CD4-positive, CD25-positive, alpha-beta regulatory T cell (primary cell): ENCODE measurements around the gene GPR65. TPM values are rescaled to one million over a fixed set of nuclear protein-coding genes. Genes with fewer than 3 reads are reported as not detected.

ENCODE experiments used
- ATAC-seq, 2 donors: fragments of 150-1000 bp; cut with Tn5 transposase; one replicate each; pipeline ENCODE4 v1.10.0; 2021; ENCODE audit warnings: low read depth in 2 of 2, moderate number of reproducible peaks in 2 of 2, moderate library complexity in 1 of 2
- DNase-seq, 3 donors: peaks; one replicate each; pipeline versions ENCODE4 v3.0.0 to v3.0.0-alpha.2; 2012 to 2022; ENCODE audit warnings: mixed read lengths in 1 of 3
- H3K27ac ChIP-seq: one replicate; pipeline ENCODE4 v1.7.0; 2013; ENCODE audit warnings: mild to moderate bottlenecking, low read length; ENCODE audit not compliant: insufficient read depth, poor library complexity, severe bottlenecking
- H3K27me3 ChIP-seq: one replicate; pipeline ENCODE4 v1.7.0; 2013; ENCODE audit warnings: low read length; ENCODE audit not compliant: control insufficient read depth, insufficient read depth
- H3K36me3 ChIP-seq: one replicate; pipeline ENCODE4 v1.7.0; 2013; ENCODE audit warnings: mild to moderate bottlenecking, low read length, moderate library complexity; ENCODE audit not compliant: control insufficient read depth, insufficient read depth
- H3K4me1 ChIP-seq: 2 replicates; pipeline ENCODE4 v1.7.0; 2013; ENCODE audit warnings: mild to moderate bottlenecking, low read length; ENCODE audit not compliant: insufficient read depth, control insufficient read depth, poor library complexity, severe bottlenecking
- H3K4me3 ChIP-seq: one replicate; pipeline ENCODE4 v1.7.0; 2013; ENCODE audit warnings: low read depth, mild to moderate bottlenecking, low read length, moderate library complexity
- H3K9me3 ChIP-seq, 2 experiments: 1 replicate in 1 of 2; 2 replicates in 1 of 2; pipeline ENCODE4 v1.7.0; 2013; ENCODE audit warnings: low read length in 2 of 2, mild to moderate bottlenecking in 1 of 2, moderate library complexity in 1 of 2; ENCODE audit not compliant: control insufficient read depth in 2 of 2
- H3K27ac Mint-ChIP-seq, 3 donors: one replicate each; pipeline ENCODE4 v1.8.0; 2020 to 2022; ENCODE audit warnings: mild to moderate bottlenecking in 3 of 3, mixed read lengths in 3 of 3, moderate library complexity in 2 of 3
- H3K27me3 Mint-ChIP-seq: one replicate; pipeline ENCODE4 v1.8.0; 2022; ENCODE audit warnings: mild to moderate bottlenecking, mixed read lengths
- H3K36me3 Mint-ChIP-seq: one replicate; pipeline ENCODE4 v1.8.0; 2020; ENCODE audit warnings: mixed read lengths
- H3K4me1 Mint-ChIP-seq, 4 donors: one replicate each; pipeline ENCODE4 v1.8.0; 2020 to 2022; ENCODE audit warnings: mixed read lengths in 4 of 4, mild to moderate bottlenecking in 1 of 4
- H3K4me3 Mint-ChIP-seq, 4 donors: one replicate each; pipeline ENCODE4 v1.8.0; 2020 to 2022; ENCODE audit warnings: mild to moderate bottlenecking in 4 of 4, mixed read lengths in 4 of 4, moderate library complexity in 3 of 4
- H3K9me3 Mint-ChIP-seq, 7 donors: one replicate each; pipeline ENCODE4 v1.8.0; 2020 to 2022; ENCODE audit warnings: mixed read lengths in 7 of 7, mild to moderate bottlenecking in 3 of 7, moderate library complexity in 2 of 7
- polyA plus RNA-seq, 4 donors: library from polyadenylated mRNA; unstranded; fragments of 300-500 nt; fragmentation: Illumina TruSeq; gene quantifications; one replicate each; pipeline ENCODE4 v1.2.3, GENCODE V29; 2021
- total RNA-seq: library from RNA; stranded (reverse); gene quantifications from one replicate; pipeline ENCODE4 v1.2.3, GENCODE V29; 2022

The GPR65 gene
- total and polyA plus RNA-seq, 5 donors from 2014 or later = 12.3 to 15.5 (median 12.9) TPM

DNA sequence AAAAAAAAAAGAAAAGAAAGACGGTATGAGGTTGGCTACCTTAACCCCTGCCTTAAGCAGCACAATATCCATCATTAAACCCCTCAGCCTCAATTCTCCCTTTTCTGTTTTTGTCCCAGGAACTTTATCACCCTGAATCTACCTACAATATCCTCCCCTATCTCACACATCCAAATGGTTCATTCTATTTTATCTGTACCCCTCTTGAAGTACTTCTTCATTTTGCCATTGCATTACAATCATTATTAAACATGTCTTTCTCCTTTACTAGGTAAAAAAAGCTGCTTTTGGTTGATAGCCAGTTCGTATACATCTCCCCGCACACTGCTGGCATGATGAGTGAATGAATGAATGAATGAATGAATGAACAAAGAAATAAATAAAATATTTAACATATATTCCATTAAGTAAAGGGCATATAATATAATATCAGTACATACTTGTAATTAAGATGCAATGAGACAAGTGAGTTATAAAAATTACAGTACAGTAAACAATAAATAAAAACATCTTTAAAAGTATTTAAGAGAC, 364 bp upstream of the GPR65 start:
- peak overlapping the region; percentile 84 to 98 (median 95) for H3K27ac Mint-ChIP-seq

DNA sequence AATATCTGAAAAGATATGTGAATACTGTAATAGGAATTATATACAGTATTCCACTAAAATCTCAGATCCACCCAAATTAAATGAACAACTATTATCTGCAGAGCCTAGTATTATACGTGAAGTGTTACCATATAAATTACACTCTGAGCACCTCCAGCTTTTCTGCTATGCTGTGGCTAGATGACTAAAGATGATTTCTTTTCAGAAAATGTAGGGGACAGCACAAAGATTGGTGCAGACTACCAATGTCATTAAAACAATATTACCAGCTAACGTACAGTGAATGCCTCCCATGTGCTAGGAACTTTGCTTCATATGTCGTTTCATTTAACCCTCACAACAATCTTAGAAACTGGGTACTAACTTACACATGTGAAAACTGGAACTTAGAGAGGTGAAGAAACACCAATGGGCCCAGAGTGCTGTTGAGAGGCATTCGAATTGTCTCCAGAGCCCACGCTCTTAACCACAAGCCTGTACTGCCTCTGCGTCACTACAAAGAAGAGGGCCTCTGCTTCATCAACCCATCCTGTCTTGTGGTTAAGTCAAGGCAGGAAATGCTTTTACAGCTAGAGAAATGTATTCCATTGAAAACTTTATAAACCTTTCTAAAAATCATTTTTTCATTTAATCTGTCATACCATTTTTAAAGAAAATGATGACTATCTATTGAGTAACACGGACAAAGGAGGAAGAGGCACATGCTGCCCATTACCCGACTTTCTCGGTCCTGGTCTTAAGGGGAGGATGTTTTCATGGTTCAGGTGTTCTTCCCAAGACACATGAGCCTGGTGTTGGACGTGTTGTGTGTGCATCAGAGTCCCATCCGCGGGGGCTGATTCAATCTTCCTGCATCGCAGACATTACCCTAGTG, 1.3 kb downstream of the GPR65 start:
- H3K4me1 Mint-ChIP-seq = peaks cover 44 to 71% (median 54%) of the 10 kb centered on the region in 4 donors
- H3K27me3 Mint-ChIP-seq = no peaks in the 10 kb centered on the region
- peak overlapping the region; percentile 89 to 98 (median 96) for H3K27ac Mint-ChIP-seq
- ATAC-seq (peak; percentile 93 to 96), DNase-seq (peak; percentile 62 to 93 (median 86))
- H3K9me3 Mint-ChIP-seq = peaks cover 0 to 2% (median 0%) of the 10 kb centered on the region in 7 donors
- H3K36me3 Mint-ChIP-seq = peaks cover 16% of the 10 kb centered on the region
- H3K27me3 ChIP-seq = no peaks in the 10 kb centered on the region
- peak overlapping the region; percentile 97 for H3K4me3 ChIP-seq
- H3K9me3 ChIP-seq = no peaks in the 10 kb centered on the region
- H3K4me1 ChIP-seq = peaks cover 42% of the 10 kb centered on the region
- peak overlapping the region; percentile 84 to 92 (median 92) for H3K4me3 Mint-ChIP-seq
- H3K27ac ChIP-seq = peak overlapping the region; percentile 95
- H3K36me3 ChIP-seq = peaks cover 7% of the 10 kb centered on the region

More for the DNA sequence above, 364 bp upstream of the GPR65 start:
- ATAC-seq (no peak), DNase-seq (no peak)
- Mint-ChIP-seq H3K27me3 (no peaks in the 10 kb centered on the region), H3K36me3 (peaks cover 12% of the 10 kb centered on the region), H3K4me1 (peaks cover 30 to 57% (median 42%) of the 10 kb centered on the region in 4 donors), H3K4me3 (peak overlapping the region; percentile 84 to 91 (median 88)), H3K9me3 (peaks cover 0 to 2% (median 0%) of the 10 kb centered on the region in 7 donors)
- Histone ChIP-seq H3K27me3 (no peaks in the 10 kb centered on the region), H3K36me3 (no peaks in the 10 kb centered on the region), H3K9me3 (no peaks in the 10 kb centered on the region), H3K4me3 (peak overlapping the region; percentile 97), H3K4me1 (peaks cover 42% of the 10 kb centered on the region), H3K27ac (peak overlapping the region; percentile 95)

DNA sequence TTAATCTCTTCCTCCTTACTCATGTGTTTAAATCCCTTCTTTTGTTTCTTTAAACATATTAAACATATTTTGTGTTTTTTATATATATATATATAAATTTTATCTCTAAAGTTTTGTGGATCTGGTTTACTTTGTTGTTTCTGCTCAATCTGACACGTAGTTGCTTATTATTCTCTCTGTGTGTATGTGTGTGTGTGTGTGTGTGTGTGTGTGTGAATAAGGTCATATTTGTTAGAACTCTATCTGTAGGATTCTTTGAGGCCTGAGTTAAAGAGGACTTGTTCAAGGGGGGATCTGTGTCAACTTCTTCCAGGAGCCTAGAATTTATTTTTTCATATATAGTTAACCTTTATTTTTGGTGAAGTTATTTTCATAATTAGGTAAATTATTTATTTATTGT, 2.7 kb downstream of the GPR65 start:
- no peak for DNase-seq
- Mint-ChIP-seq H3K4me3 (peak overlapping the region; percentile 69 to 79 (median 71)), H3K27me3 (no peaks in the 10 kb centered on the region), H3K4me1 (peaks cover 53 to 80% (median 64%) of the 10 kb centered on the region in 4 donors), H3K9me3 (peaks cover 0 to 2% (median 0%) of the 10 kb centered on the region in 7 donors), H3K27ac (peak overlapping the region in 2 of 3 donors; percentile 72 to 98), H3K36me3 (peaks cover 22% of the 10 kb centered on the region)
- Histone ChIP-seq H3K27ac (peak overlapping the region; percentile 95), H3K36me3 (peaks cover 14% of the 10 kb centered on the region), H3K4me1 (peaks cover 42% of the 10 kb centered on the region), H3K27me3 (no peaks in the 10 kb centered on the region), H3K9me3 (no peaks in the 10 kb centered on the region), H3K4me3 (peak overlapping the region; percentile 41)
- no peak for ATAC-seq

DNA sequence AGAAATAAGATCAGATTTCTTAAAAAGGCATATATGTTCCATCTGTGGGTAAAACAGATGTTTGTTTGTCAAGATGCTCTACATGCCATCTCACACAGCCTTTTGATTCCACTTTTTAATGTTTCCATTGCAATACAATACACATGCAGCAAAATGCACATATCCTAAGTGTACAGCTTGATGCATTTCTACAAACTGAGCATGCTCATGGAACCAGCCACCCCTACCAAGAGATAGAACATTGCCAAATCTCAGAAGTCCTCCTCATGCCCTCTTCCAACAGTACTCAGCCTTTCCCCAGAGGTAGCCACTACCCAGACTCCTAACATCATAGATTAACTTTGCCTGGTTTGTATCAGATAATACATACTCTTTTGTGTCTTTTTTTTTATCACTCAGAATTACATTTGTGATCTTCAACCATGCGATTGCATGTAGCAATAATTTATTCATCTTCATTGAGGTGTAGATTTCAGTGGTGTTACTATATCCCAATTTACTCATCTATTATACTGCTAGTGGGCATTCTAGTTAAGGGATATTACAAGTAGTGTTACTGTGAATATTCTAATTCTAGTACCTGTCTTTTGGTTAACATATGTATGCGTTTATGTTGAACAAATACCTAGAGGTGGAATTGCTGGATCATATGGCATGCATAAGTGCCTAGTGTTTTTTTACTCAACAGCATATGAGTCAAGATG, 3.3 kb downstream of the GPR65 start:
- DNase-seq (no peak), ATAC-seq (no peak)
- Histone ChIP-seq H3K27me3 (no peaks in the 10 kb centered on the region), H3K36me3 (peaks cover 14% of the 10 kb centered on the region), H3K4me1 (peaks cover 42% of the 10 kb centered on the region), H3K4me3 (peak overlapping the region; percentile 41), H3K27ac (peak overlapping the region; percentile 95), H3K9me3 (no peaks in the 10 kb centered on the region)
- Mint-ChIP-seq H3K4me1 (peaks cover 54 to 78% (median 65%) of the 10 kb centered on the region in 4 donors), H3K36me3 (peaks cover 22% of the 10 kb centered on the region), H3K27me3 (no peaks in the 10 kb centered on the region), H3K27ac (peak overlapping the region; percentile 82 to 98 (median 93)), H3K9me3 (peaks cover 0 to 2% (median 0%) of the 10 kb centered on the region in 7 donors), H3K4me3 (peak overlapping the region; percentile 79 to 84 (median 80))

DNA sequence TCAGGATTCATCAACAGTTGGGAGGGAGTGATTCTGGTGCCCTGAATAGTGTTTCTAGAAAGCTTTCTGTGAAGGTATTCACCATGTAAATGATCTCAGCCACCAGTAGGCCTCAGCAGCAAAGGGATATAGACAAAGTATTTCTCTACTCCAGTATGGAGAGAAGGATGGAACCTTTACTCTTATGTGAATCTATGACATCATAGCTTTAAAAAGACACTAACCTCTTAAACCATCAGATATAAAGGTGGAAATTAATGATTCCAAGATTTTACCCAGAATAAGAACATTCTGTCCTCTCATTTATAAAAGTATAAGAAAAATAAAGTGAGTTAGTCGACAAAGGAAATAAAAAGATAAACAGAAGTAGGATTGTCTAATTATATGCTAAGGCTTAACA, 4.6 kb downstream of the GPR65 start:
- H3K36me3 ChIP-seq = peaks cover 14% of the 10 kb centered on the region
- H3K4me1 ChIP-seq = peaks cover 42% of the 10 kb centered on the region
- DNase-seq (no peak), ATAC-seq (no peak)
- H3K27ac Mint-ChIP-seq = peak overlapping the region; percentile 48 to 98 (median 93)
- H3K27me3 Mint-ChIP-seq = no peaks in the 10 kb centered on the region
- H3K36me3 Mint-ChIP-seq = peaks cover 26% of the 10 kb centered on the region
- peaks cover 0 to 2% (median 0%) of the 10 kb centered on the region in 7 donors for H3K9me3 Mint-ChIP-seq
- peaks cover 57 to 80% (median 69%) of the 10 kb centered on the region in 4 donors for H3K4me1 Mint-ChIP-seq
- H3K4me3 ChIP-seq = no peak overlapping the region
- peak overlapping the region; percentile 35 for H3K27ac ChIP-seq
- H3K4me3 Mint-ChIP-seq = peak overlapping the region in 3 of 4 donors; percentile 13 to 84 (median 43)
- no peaks in the 10 kb centered on the region for H3K27me3 ChIP-seq
- no peaks in the 10 kb centered on the region for H3K9me3 ChIP-seq

DNA sequence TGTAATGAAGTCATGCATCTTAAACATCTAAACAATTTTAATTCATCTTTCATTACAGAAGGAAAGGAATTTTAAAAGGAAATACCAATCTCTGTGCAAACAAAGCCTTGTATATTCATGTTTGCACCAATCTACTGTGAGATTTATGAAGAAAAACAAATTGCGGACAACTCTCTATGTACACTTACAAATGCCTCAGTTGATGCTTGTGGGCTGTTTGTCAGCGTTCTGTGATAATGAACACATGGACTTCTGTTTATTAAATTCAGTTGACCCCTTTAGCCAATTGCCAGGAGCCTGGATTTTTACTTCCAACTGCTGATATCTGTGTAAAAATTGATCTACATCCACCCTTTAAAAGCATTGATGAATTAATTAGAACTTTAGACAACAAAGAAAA, 5.4 kb downstream of the GPR65 start:
- Histone ChIP-seq H3K4me3 (peak overlapping the region; percentile 45), H3K27ac (no peak overlapping the region), H3K9me3 (no peaks in the 10 kb centered on the region), H3K4me1 (peaks cover 42% of the 10 kb centered on the region), H3K36me3 (peaks cover 14% of the 10 kb centered on the region), H3K27me3 (no peaks in the 10 kb centered on the region)
- DNase-seq (no peak), ATAC-seq (no peak)
- H3K9me3 Mint-ChIP-seq = peaks cover 0 to 2% (median 0%) of the 10 kb centered on the region in 7 donors
- peak overlapping the region in 3 of 4 donors; percentile 12 to 61 (median 22) for H3K4me3 Mint-ChIP-seq
- no peaks in the 10 kb centered on the region for H3K27me3 Mint-ChIP-seq
- peaks cover 53 to 74% (median 63%) of the 10 kb centered on the region in 4 donors for H3K4me1 Mint-ChIP-seq
- peaks cover 26% of the 10 kb centered on the region for H3K36me3 Mint-ChIP-seq
- peak overlapping the region; percentile 13 to 40 (median 26) for H3K27ac Mint-ChIP-seq

DNA sequence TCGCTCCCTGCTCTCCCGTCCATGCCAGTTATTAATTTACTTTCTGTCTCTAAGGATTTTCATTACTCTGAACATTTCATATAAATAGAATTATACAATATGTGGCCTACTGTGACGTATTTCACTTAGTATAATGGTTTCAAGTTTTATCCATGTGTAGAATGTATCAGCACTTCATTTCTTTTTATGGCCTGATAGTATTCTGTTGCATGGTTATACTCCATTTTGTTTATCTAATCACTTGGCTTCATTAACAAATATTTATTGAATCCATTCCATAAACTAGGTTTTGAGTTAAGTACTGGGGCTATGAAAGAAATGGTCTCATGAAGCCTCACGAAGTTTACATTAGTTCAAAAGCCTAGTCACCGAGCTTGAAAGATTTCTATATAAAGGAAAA, 7.6 kb downstream of the GPR65 start:
- Mint-ChIP-seq H3K4me1 (peaks cover 45 to 65% (median 53%) of the 10 kb centered on the region in 4 donors), H3K36me3 (peaks cover 37% of the 10 kb centered on the region), H3K4me3 (peak overlapping the region in 1 of 4 donors; percentile 33), H3K27ac (peak overlapping the region in 2 of 3 donors; percentile 18 to 21), H3K9me3 (peaks cover 0 to 2% (median 0%) of the 10 kb centered on the region in 7 donors), H3K27me3 (no peaks in the 10 kb centered on the region)
- H3K36me3 ChIP-seq = peaks cover 17% of the 10 kb centered on the region
- DNase-seq = no peak
- no peak overlapping the region for H3K4me3 ChIP-seq
- peaks cover 20% of the 10 kb centered on the region for H3K4me1 ChIP-seq
- H3K27me3 ChIP-seq = no peaks in the 10 kb centered on the region
- no peak for ATAC-seq
- H3K27ac ChIP-seq = no peak overlapping the region
- no peaks in the 10 kb centered on the region for H3K9me3 ChIP-seq
